IPS DF 19.7 (cell line): ENCODE results near the gene CROCC2.

Source experiments
- DNase-seq: peaks from one replicate; pipeline ENCODE4 v3.0.0-alpha.2; 2013; ENCODE audit warnings: low read depth, low spot score

CROCC2 gene

GRCh38 chr2:241011751-241012510, 105.8 kb downstream of the CROCC2 start:
- no peak for DNase-seq

DNA sequence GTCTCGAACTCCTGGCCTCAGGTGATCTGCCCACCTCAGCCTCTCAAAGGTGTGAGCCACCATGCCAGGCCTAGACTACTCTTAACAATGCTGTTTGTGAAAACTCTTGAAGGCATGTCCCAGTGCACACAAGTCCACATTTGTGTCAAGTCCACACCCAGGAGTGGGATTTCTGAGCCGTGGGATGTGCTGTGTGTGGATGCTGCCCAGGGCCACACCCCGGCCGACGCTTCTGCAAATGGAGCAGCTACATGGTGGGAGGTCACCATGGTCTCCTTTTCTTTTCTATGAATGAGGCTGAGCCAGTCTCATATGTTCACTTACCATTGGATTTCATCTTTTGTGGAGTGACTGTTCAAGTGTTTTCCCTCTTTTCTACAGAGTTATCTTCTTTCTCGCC, 108.1 kb downstream of the CROCC2 start:
- no peak for DNase-seq

- DNase-seq, result no peak
These were observed 108.6 kb downstream of the CROCC2 start for GRCh38 chr2:241014764-241015163.

DNA sequence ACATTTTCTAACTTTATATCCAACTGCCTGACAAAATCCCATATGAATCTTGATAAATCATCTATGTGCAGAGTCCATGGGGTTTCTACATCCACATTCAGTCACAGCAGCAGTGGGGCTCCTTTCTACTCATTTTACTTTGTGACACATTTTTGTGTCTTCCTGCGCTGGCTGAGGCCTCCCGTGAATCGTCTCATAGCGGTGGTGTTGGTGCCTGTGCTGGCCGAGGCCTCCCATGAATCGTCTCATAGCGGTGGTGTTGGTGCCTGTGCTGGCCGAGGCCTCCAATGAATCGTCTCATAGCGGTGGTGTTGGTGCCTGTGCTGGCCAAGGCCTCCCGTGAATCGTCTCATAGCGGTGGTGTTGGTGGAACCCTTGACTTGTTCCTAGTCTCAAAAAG, 109.3 kb downstream of the CROCC2 start:
- no peak for DNase-seq

GRCh38 chr2:241017228-241017940, 111.2 kb downstream of the CROCC2 start:
- DNase-seq, result no peak

- DNase-seq, result no peak
These were observed 112.1 kb downstream of the CROCC2 start for GRCh38 chr2:241018051-241018891.

DNA sequence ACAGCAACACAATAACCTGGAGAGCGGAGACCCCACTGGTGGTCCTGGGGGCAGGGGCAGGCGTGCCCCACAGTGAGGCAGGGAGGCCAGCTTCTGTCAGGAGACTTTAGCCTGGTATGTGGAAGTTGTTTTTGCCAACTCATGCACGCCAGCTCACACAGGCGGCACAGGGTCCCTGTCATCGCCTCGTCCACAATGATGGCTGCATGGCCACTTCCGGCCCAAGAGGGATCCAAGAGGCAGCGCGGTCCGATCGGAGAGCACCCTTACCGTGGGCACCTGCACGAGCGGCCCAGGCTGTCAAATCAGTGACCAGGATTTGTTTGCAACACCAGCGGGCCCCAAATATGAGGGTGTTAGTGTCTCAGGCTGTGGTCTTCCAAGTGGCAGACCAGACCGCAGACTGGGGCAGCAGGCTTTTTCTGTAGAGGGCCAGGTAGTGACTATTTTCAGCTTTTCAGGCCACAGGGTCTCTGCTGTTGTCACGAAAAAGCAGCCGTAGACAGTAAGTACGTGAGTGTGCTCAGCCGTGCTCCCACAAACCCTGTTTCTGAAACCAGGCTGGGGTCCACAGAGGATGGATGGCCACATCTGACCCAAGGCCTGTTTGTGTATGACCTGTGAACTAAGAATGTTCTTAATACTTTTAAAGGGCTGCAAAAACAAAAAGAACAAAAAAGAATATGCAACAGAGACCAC, 113.5 kb downstream of the CROCC2 start:
- DNase-seq, result no peak

- no peak for DNase-seq
These were observed 114.1 kb downstream of the CROCC2 start for GRCh38 chr2:241020201-241020600.

GRCh38 chr2:241020629-241021190, 114.6 kb downstream of the CROCC2 start:
- no peak for DNase-seq

GRCh38 chr2:241025639-241026038, 119.5 kb downstream of the CROCC2 start:
- DNase-seq, result no peak

DNA sequence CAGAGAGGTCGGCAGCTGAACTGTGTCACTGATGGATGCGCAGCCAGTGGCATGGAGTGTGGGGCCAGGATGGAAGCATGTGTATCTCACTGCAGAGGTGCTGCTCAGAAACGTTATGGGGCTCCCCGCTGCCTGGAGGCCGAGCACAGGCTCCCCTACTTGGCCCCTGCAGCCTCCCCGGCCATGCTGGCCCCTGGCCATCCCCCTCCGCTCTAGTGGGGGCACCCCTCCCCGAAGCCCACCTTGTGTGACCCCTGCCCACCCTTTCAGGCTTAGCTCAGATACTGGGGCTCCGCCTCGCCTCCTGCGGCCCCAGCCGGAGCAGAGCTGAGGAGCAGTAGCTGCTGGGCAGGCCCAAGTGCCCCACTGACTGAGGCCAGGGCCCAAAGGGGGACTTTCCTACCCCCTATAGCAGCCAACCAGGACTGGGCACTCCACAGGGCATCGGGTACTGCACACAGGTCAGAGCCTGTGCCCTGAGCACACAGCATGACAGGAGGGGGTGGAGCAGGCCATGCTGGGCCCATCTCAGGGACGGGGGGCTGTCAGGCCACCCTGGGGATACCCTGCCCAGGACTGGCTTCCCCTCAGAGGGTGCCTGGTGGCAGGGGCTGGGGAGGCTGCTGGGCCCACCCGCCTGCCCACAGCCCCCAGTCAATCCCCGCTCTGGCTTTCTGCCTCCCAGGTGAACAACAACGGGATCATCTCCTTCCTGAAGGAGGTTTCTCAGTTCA, 123.6 kb downstream of the CROCC2 start:
- no peak for DNase-seq

DNA sequence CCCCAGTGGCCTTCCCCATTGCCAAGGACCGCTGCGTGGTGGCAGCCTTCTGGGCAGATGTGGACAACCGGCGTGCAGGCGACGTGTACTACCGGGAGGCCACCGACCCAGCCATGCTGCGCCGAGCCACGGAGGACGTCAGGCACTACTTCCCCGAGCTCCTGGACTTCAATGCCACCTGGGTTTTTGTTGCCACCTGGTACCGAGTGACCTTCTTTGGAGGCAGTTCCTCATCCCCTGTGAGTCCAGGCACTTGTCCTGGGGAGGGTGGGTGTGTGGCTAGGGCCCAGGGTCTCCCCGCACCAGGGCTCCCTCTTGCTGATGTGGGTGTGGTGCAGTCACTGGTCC, 124.2 kb downstream of the CROCC2 start:
- no peak for DNase-seq

DNA sequence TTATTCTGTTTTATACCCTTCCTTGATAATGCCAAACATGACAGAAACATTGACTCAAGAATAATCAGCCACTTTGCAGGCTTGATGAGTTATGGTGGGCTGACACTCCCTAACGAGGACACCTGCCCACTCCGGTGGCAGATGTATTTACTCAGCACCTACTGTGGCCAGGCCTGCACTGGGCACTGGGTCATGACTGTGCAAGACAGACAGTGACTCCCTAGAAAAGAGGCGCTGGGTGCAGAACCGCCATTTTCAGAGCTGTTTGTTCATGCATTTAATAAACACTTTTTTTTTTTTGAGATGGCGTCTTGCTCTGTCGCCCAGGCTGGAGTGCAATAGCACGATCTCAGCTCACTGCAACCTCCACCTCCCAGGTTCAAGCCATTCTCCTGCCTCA, 124.7 kb downstream of the CROCC2 start:
- DNase-seq, result no peak

- DNase-seq, result no peak
These were observed 125.5 kb downstream of the CROCC2 start for GRCh38 chr2:241031436-241032165.

DNA sequence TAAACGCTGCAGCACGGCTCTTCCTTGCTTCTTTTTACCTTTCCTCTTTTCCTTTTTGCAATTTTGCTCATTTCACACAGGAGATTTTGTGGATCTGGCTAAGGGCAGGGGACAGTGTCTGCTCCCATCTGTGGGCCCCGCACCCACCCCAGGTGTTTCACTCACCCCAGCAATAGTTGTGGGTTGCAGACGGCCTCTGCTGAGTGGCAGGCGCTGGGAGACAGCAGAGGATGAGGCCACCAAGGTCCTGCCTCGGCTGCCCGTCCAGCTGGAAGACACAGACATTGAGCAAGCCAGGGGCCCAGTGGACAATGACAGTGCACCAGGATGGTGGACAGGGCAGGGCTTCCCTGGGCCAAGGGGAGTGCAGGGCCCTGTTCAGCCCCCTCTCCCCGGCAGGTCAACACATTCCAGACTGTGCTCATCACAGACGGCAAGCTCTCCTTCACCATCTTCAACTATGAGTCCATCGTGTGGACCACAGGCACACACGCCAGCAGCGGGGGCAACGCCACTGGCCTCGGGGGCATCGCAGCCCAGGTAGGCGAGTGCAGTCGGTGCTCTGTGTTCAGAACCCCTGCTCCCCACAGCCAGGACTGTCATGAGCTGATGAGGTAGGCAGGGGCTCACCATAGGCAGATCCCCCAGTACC, 127.3 kb downstream of the CROCC2 start:
- no peak for DNase-seq

- no peak for DNase-seq
These were observed 127.9 kb downstream of the CROCC2 start for GRCh38 chr2:241033994-241034393.

- no peak for DNase-seq
These were observed 128.5 kb downstream of the CROCC2 start for GRCh38 chr2:241034490-241035141.

- DNase-seq, result no peak
These were observed 129.1 kb downstream of the CROCC2 start for GRCh38 chr2:241035142-241035817.
